GM18868 (cell line): ENCODE results near the gene MRRF.

Source experiments
- ATAC-seq: cut with Tn5 transposase; IDR thresholded peaks from one replicate; pipeline ENCODE4 v1.9.1; 2021; ENCODE audit warnings: mild to moderate bottlenecking, moderate library complexity; ENCODE audit not compliant: unreplicated experiment

MRRF gene, protein sequence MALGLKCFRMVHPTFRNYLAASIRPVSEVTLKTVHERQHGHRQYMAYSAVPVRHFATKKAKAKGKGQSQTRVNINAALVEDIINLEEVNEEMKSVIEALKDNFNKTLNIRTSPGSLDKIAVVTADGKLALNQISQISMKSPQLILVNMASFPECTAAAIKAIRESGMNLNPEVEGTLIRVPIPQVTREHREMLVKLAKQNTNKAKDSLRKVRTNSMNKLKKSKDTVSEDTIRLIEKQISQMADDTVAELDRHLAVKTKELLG

GRCh38 chr9:122264360-122265148 lies at the start of gene MRRF, which contains the start of gene RBM18:
Gene MRRF (plus strand): TSS chr9:122264882. CDS start chr9:122270892, 6,010 bp downstream.
Gene RBM18 (minus strand): TSS chr9:122264840. CDS start chr9:122261492, 3,348 bp downstream.
- peak; percentile 89 for ATAC-seq

DNA sequence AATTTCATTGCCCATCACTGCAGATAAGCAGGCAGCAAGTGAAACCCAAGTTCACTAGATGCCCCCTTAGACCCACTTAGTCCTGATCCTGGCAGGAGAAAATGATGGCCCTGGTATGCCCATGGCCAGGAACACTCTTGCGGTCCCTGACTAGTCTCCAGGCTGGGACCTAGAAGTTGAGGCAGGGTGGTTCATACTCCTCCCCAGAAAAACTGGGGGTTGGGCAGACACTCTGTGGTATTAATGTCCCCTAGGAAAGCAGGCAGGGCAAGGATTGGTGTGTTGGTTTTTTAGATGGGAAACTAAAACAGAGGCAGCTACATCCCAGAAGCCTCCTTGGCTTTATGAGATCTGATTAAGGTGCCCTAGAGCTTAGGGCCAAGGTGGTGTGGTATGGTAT lies 49.0 kb upstream of the MRRF start:
- no peak for ATAC-seq

- no peak for ATAC-seq
Observed at GRCh38 chr9:122216138-122216797, 48.4 kb upstream of the MRRF start.

DNA sequence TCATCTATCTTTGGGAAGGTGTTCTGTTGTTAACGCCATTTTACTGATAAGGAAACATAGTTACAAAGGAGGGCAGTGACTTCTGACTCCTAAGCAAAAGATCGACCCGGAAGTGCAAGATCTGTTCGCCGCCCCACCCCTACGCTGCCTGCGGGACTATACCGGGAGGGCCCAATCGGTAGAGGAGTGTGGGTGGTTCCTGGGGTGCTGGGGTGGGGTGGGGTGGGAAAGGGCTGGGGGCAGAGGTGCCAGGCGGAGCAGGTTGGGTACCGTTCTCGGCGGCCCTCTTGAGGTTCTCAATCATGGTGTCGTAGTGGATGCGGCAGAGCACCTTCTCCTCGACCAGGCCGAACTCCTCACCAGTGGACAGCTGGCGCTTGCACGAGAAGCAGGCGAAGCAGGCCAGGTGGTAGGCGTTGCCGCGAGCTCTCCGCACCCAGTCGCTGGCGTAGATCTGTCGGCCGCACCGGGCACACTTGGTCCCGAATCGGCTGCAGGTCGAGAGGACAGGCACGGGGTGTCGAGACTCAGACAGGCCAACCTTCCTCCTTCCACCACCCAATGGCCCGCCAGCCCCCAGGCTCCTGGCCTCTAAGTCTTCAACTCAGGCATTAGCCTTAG lies 47.8 kb upstream of the MRRF start:
- no peak for ATAC-seq

DNA sequence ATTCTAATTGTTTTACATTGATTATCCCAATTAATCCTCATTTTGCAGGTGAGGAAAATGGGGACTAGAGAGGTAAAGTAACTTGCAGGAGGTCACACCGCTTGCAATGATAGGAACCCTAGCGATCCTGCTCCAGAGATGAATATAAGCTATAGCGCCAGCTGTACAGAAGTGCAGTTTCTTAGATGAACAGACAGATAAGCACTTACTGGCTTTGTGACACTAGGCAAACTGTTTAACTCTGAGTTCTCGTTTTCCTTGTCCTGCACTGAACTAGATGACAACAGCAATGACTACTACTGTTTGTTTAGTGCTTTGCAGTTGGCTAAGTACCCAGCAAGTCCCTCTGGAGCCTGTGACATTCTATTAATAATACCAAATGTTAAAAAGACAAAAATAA lies 47.0 kb upstream of the MRRF start:
- ATAC-seq, result no peak

GRCh38 chr9:122218071-122218934 lies 46.4 kb upstream of the MRRF start:
- ATAC-seq, result no peak

DNA sequence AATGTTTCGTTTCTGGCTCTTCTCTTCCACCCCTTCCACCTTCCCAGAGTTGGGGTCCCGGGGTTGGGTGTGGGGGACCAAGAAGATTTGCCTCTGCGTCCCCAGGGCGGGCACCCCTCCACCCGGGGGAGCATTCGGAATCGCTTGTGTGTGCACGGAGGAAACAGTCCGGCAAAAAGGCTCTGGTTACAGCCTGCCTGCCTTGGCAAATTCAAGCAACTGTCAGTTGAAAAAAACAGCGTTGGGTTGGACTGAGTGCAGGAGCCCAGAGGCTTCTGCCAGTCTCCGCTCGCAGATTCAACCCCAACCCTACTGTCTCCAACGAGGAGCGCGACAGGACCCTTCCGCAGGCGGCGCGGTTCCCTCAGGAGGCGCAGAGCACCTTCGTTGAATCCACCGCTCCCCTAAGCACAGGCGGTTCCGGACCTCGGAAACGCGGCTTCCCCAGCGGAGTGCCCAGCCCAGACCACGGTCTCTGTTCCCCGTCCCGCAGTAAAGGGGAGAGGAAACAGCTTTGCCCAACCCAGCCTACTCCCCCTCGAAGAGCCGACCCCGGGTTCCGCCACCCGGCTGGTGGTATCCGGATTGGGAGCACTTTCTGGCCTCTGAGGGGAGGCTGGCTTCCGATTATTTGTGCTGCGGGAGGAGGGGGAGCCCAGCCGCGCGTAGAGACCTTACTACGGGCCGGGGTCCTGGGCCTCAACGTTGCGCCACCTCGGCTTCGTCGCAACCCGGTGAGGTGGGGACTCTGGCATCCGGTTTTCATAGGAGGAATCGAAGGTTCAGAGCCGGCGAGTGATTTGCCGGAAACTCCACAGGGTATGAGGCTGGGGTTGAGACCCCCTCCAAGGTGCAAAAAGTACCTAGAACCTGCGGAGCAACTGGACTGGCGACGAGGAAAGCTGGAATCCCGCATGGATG lies 45.5 kb upstream of the MRRF start:
- no peak for ATAC-seq

DNA sequence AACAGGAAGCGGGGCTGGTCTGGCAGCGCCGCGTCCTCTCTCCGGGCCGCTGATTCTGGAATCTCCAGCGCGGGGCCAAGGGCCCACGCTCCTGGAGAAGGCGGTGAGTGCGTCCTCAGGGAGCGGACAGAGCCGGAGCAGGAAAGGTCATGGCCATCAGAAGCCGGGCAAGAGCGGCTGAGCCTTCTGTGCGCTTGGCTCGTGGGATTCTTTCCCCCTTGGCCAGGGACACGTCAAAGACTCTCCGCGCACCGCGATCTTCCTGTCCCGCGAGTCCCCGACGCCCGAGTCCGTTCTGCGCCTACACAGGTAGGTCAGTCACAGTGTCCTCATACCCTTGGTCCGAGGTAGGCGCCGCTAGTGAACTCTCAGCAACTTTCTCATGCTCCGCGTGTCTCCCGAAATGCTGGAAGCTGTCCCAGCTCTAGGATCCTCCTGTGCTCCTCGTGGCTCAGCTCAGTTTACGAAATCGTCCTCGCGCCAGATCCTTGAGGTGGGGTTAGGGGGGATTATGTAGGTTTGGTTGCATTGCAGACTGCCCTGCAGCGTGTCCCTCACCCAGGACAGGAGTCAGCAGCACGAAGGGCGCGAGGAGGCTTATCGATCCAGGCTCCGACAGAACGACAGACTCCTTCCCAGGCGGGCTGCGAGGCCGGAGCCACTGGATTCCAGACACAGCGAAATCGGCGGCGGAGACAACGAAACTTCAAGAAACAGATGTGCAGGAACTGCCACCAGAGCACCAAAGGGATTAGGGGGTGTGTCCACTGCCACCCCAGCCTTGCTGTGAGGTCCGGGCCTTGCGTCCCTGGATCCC lies 44.6 kb upstream of the MRRF start:
- no peak for ATAC-seq

DNA sequence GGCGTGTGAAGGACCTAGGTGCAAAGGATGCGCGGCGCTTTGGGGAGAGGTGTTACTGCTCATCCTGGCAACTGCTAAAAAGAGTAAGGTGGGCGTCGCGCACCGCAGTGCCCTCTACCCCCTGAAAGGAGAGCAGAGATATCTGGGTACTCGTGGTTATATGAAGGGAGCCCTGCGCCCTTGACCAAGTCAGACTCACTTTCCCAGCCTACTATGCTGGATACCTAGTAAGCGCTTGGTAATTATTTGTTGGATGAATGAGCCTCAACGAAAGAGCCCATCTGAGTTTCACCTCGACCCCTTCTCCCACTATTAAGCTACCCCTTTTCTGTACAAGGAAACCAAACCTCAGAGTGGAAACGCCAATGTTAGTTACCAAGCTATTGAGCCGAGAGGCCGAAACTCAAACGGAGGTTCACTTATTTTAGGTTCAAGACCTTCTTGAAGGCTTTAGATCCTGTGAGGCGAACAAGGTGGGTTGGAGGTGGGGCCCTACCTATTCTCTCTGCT lies 44.0 kb upstream of the MRRF start:
- ATAC-seq, result no peak

DNA sequence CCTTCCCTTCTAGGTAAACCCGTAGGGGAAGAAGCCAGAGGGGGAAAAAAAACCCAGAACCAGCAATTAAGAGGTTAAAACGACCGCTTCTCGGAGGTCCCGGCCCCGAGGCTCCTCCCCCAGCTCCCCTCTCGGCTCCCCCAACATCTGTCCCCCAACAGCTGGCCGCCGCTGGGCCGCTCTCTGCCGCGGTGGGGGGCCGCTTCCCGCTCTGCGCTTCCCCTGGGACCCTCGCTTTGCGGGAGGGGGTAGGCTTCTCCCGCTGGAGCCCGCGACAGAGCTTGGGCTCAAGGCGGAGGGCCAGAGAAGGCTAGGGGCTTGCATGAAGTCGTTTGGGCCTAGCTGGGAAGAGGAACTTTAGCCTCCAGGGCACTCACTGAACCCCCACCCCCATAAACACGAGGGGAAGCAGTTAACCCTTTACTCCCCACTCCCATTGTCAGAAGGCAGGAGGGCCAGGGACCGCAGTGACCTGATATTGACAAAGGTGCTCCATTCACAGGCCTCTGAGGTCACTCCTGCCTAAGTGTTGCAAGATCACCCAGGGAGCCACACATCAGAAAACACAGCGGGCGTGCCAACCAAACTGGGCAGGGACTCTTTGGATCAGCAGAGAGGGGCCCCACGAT lies 43.4 kb upstream of the MRRF start:
- ATAC-seq, result no peak

- no peak for ATAC-seq
Observed at GRCh38 chr9:122222791-122223190, 41.9 kb upstream of the MRRF start.

DNA sequence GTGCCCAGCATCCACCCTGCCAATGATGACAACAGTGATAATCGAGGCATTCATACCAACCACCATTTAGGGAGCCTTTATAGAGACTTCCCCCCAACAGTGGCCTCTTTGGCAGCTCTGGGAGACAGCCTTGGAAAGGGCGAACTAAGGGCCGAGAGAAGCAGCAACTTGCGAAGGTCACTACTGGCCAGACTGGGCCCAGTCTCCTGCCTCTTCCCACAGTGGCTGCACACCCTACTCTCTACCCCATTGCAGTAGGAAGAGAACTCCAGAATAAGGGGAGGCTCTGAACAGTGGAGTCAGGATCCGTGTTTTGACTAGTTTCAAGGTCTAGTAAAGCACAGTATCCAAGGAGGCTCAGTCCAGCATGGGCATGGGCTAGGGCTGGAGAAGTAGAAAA lies 41.2 kb upstream of the MRRF start:
- ATAC-seq, result no peak

GRCh38 chr9:122225312-122226141 lies 39.2 kb upstream of the MRRF start:
- no peak for ATAC-seq

DNA sequence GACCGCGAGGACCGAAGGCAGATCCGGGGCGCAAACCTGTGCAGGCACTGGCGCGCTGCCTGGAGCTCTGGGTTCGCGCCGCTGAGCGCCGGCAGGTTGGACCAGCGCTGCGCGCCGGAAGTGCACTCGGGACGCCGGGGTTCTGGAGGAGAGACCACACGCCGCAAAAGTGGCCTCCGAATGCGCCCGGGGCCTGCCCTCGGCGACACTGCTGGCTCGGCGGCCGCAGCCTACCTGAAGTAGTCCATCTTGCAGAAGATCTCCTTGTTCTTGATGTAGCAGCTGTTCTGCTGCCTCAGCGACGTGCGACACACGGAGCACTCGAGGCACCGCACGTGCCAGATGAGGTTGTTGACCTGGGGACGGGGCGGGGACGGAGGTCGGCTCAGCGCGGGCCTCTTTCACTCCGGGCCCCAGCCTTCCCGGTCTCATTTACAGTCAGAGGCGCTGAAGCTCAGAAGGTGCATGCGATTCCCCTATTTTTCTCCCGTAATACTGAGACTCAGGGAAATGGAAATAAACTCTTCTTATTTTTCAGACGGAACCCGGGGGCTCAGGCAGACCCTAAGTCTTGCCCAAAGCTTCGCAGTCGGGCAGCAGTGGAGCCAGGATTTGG lies 38.4 kb upstream of the MRRF start:
- ATAC-seq, result no peak

DNA sequence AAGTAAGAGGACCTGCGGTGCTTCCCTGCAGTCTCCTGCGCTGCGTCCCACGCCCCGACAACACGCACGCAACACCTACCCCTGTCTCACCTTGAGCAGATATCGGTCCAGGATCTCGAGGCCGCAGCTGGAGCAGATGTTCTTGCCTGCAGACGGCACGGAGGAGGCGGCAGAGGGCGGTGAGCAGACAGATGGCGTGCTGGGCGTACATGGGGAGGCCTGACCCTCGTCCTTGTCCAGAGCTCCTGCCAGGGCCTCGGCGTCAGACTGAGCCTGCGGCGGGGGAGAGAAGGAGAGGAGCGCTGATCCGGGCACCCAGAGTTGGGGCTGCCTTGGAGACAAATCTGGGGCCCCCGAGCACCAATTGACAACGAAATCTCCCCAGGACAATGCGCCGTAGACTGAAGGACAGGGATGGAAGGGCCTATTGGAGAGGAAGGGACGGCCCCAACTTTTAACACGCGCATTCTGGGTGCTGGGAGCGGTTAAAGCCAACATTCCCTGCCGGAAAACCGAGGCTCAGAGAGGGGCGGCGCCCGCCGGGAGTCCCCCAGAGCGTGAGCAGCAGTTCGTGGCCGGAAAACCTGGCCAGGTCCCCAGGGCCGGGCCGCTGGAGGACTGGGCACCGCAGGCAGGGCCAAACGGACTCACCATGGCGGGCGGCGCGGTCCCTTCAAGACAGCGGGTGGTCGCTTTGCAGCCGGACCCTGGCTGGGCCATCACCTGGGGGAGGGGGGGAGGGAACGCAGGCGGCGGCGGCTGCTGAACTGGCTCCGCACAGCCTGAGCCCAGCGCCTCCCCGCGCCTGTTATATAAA lies 37.7 kb upstream of the MRRF start:
- no peak for ATAC-seq

GRCh38 chr9:122227575-122227900 lies 37.1 kb upstream of the MRRF start:
- ATAC-seq, result no peak
